ENCODE data around the gene EFHD2. TPM values are rescaled to one million over a fixed set of nuclear protein-coding genes. Genes with fewer than 3 reads are reported as not detected.

The EFHD2 gene
- total RNA-seq, 1 donor from 2014 or later: 64.3 TPM

DNA sequence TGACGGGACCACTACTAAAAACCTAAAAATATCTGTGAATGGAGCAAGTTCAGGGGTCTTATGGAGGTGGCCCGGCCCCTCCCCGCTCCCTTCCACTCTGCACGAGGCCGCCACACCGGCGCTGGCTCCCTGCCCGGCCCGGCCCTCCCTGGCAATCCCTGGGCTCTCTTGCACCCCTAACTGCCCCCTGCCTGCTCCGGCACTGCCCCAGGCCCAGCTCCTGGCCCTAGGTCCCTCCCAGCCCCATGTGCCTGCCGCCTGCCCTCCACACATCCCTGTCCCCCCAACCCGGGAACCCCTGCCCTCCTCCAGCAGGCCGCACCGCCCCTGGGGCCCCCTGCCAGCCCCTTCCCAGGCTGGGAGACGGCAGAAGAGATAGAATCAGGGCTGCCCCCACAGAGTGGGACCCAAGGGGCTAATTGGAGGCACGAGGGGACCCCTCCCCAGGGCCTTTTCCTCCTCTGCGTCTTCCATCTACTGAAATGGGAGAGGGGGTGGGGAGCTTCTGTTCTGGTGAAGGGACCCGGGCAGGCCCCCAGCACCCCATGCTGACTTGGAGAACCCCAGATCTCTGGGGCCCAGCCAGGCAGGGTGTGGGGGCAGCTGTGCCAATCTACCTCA, 19.2 kb downstream of the EFHD2 start:
- H3K4me1 ChIP-seq: no peaks in the 10 kb centered on the region
- intact Hi-C loops (cut with DNase I): no loop called here
- no peaks in the 10 kb centered on the region for H3K27me3 ChIP-seq
- no peak overlapping the region for H3K4me3 ChIP-seq
- H3K36me3 ChIP-seq: peaks cover 19% of the 10 kb centered on the region
- DNase-seq: no peak
- no peak for TF ChIP-seq CTCF (IDR thresholded peaks at IDR 0.05)
- ATAC-seq: no peak
- no peaks in the 10 kb centered on the region for H3K9me3 ChIP-seq
- H3K27ac ChIP-seq: no peak overlapping the region

DNA sequence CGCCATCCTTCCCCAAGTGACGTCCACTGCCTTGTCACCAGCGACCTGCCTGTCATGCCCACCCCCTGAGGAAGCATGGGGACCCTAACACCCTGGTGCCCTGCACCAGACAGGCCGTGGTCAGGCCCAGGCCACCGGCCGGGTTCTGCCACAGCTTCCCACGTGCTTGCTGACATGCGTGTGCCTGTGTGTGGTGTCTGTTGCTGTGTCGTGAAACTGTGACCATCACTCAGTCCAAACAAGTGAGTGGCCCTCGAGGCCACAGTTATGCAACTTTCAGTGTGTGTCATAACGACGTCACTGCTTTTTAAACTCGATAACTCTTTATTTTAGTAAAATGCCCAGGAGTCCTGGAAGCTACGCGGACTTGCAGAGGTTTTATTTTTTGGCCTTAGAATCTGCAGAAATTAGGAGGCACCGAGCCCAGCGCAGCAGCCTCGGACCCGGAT, 20.0 kb downstream of the EFHD2 start:
- DNase-seq (no peak), ATAC-seq (peak; percentile 5)
- no peaks in the 10 kb centered on the region for H3K27me3 ChIP-seq
- TF ChIP-seq CTCF (IDR thresholded peaks at IDR 0.05): no peak
- H3K9me3 ChIP-seq: no peaks in the 10 kb centered on the region
- H3K36me3 ChIP-seq: peaks cover 19% of the 10 kb centered on the region
- H3K4me3 ChIP-seq: no peak overlapping the region
- no peaks in the 10 kb centered on the region for H3K4me1 ChIP-seq
- intact Hi-C loops (cut with DNase I): loop anchor here (5.0 kb wide), 1 partner anchor 107 kb away; no protein-coding TSS in a partner anchor
- H3K27ac ChIP-seq: no peak overlapping the region

DNA sequence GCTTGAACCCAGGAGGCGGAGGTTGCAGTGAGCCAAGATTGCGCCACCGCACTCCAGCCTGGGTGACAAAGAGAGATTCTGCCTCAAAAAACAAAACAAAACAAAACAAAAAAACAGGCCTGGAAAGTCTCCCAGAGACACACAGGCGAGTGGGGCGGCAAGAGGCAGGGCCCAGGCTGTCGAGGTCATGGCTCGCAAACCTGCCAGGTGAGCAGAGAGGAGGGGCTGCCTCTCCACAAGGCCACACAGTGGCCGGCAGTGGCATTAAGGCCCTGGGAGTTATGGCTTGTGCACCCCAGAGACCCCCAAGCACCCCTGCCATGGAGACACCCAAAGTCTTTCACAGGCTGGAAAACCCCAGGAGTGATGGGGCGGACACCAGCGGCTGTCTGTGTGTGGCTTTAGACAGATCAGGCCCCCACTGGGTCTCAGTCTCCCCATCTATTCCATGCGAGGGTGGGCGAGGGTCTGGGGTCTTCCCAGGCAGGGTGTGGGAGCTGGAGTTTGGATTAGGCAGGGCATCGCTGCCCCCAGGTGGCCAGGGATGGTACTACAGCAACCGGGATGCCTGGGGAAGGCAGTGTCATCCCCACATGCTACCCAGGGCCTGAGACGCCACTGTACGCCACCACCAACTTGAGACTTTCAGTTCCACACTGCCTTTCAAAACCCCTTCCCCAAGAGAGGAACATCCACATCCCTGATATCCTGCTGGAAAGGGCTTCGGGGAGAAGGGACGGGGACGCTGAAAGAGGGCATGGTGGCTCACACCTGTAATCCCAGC, 21.3 kb downstream of the EFHD2 start:
- Histone ChIP-seq H3K36me3 (peaks cover 19% of the 10 kb centered on the region), H3K27me3 (no peaks in the 10 kb centered on the region), H3K4me3 (no peak overlapping the region), H3K4me1 (no peaks in the 10 kb centered on the region), H3K9me3 (no peaks in the 10 kb centered on the region), H3K27ac (no peak overlapping the region)
- ATAC-seq (peak; percentile 82), DNase-seq (peak; percentile 83)
- TF ChIP-seq CTCF (IDR thresholded peaks at IDR 0.05): peak; percentile 98
- intact Hi-C loops (cut with DNase I): loop anchor here (5.0 kb wide), 1 partner anchor 109 kb away; no protein-coding TSS in a partner anchor

DNA sequence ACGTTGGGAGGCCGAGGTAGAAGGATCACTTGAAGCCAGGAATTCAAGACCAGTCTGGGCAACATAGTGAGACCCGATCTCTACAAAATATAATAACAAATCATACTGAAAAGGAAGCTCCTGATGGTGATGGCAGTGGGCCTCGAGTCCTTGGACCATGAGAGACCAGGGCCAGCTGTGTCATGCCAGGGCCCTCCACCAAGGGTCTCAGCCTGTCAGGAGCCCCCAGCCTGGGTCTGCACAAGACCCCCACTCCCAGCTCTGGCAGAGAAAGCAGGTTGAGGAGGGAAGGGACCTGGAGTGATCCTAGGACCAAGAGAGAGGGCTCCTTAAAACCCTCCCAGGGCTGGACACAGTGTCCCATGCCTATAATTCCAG, 21.9 kb downstream of the EFHD2 start:
- ATAC-seq (no peak), DNase-seq (no peak)
- H3K27ac ChIP-seq: no peak overlapping the region
- no peak overlapping the region for H3K4me3 ChIP-seq
- H3K36me3 ChIP-seq: peaks cover 14% of the 10 kb centered on the region
- H3K4me1 ChIP-seq: no peaks in the 10 kb centered on the region
- H3K9me3 ChIP-seq: no peaks in the 10 kb centered on the region
- no peak for TF ChIP-seq CTCF (IDR thresholded peaks at IDR 0.05)
- intact Hi-C loops (cut with DNase I): loop anchor here (5.0 kb wide), 1 partner anchor 109 kb away; no protein-coding TSS in a partner anchor
- H3K27me3 ChIP-seq: no peaks in the 10 kb centered on the region

GRCh38 chr1:15432324-15432723, 22.6 kb downstream of the EFHD2 start:
- peaks cover 6% of the 10 kb centered on the region for H3K36me3 ChIP-seq
- H3K9me3 ChIP-seq: no peaks in the 10 kb centered on the region
- ATAC-seq (no peak), DNase-seq (no peak)
- TF ChIP-seq CTCF (IDR thresholded peaks at IDR 0.05): no peak
- intact Hi-C loops (cut with DNase I): loop anchor here (5.0 kb wide), 1 partner anchor 110 kb away; no protein-coding TSS in a partner anchor
- no peak overlapping the region for H3K4me3 ChIP-seq
- H3K27me3 ChIP-seq: no peaks in the 10 kb centered on the region
- H3K27ac ChIP-seq: no peak overlapping the region
- H3K4me1 ChIP-seq: no peaks in the 10 kb centered on the region

Measured in upper lobe of right lung (tissue), 1 donor.